Calu3 (cell line): ENCODE data around the gene TTC28. TPM values are rescaled to one million over a fixed set of nuclear protein-coding genes. Genes with fewer than 3 reads are reported as not detected.

Source experiments
- BruUV-seq: library from RNA; stranded (reverse); fragments of 400-500 nt; replicated peaks from 2 replicates; lab custom pipeline; 2021; lab: Mats Ljungman, UMichigan
- CTCF ChIA-PET: fragments of 300-600 bp; sonication (Branson Sonifier 250); formaldehyde crosslinking; loops from one replicate; lab custom pipeline; 2022; ENCODE audit warnings: antibody characterized with exemption; lab: Charles Lee
- DNase-seq: peaks from one replicate; pipeline ENCODE4 v3.0.0; 2022
- H3K27ac Mint-ChIP-seq: one replicate; pipeline ENCODE4 v1.8.0; 2022; ENCODE audit warnings: mixed read lengths; ENCODE audit not compliant: unreplicated experiment
- H3K27me3 Mint-ChIP-seq: one replicate; pipeline ENCODE4 v1.8.0; 2022; ENCODE audit warnings: mixed read lengths; ENCODE audit not compliant: unreplicated experiment
- H3K36me3 Mint-ChIP-seq: one replicate; pipeline ENCODE4 v1.8.0; 2022; ENCODE audit warnings: mild to moderate bottlenecking, moderate library complexity, mixed read lengths; ENCODE audit not compliant: insufficient read depth, unreplicated experiment
- H3K4me1 Mint-ChIP-seq: one replicate; pipeline ENCODE4 v1.8.0; 2022; ENCODE audit warnings: mild to moderate bottlenecking, low read depth, mixed read lengths; ENCODE audit not compliant: unreplicated experiment
- H3K4me3 Mint-ChIP-seq: one replicate; pipeline ENCODE4 v1.8.0; 2022; ENCODE audit warnings: mild to moderate bottlenecking, low read depth, moderate library complexity, mixed read lengths; ENCODE audit not compliant: unreplicated experiment
- H3K9me3 Mint-ChIP-seq: one replicate; pipeline ENCODE4 v1.8.0; 2022; ENCODE audit warnings: low read depth, mixed read lengths; ENCODE audit not compliant: unreplicated experiment
- CTCF ChIP-seq: fragments of 200-600 bp; IDR thresholded peaks from one replicate; pipeline ENCODE4 v1.8.0; 2022; ENCODE audit warnings: antibody characterized with exemption; ENCODE audit not compliant: unreplicated experiment
- intact Hi-C: fragments of 100-400 bp; cut with micrococcal nuclease; formaldehyde crosslinking; loops from one replicate; pipeline ENCODE4 v1.10.0; 2022; ENCODE audit not compliant: unreplicated experiment
- total RNA-seq: library from RNA; stranded (reverse); gene quantifications from 2 replicates; pipeline ENCODE4 v1.2.3, GENCODE V29; 2022

Gene TTC28
- total RNA-seq, 1 experiment from 2014 or later, result 5.2 TPM

GRCh38 chr22:28151151-28151816 is 528.4 kb downstream of the TTC28 start:
- H3K4me3 Mint-ChIP-seq, result no peak overlapping the region
- H3K27me3 Mint-ChIP-seq, result peaks cover 34% of the 10 kb centered on the region
- CTCF ChIA-PET, result interaction anchor here (0.7 kb wide), 1 partner anchor 38 kb away, joined by 3 read pairs; no protein-coding TSS in a partner anchor
- H3K36me3 Mint-ChIP-seq, result no peaks in the 10 kb centered on the region
- H3K9me3 Mint-ChIP-seq, result no peaks in the 10 kb centered on the region
- DNase-seq, result no peak
- BruUV-seq, result no TSS peak
- intact Hi-C loops, result no loop called here
- H3K27ac Mint-ChIP-seq, result no peak overlapping the region
- H3K4me1 Mint-ChIP-seq, result no peaks in the 10 kb centered on the region
- TF ChIP-seq CTCF, result no peak

- no peaks in the 10 kb centered on the region for H3K9me3 Mint-ChIP-seq
- H3K27me3 Mint-ChIP-seq, result peaks cover 34% of the 10 kb centered on the region
- H3K36me3 Mint-ChIP-seq, result no peaks in the 10 kb centered on the region
- BruUV-seq, result no TSS peak
- no peak for TF ChIP-seq CTCF
- H3K4me1 Mint-ChIP-seq, result no peaks in the 10 kb centered on the region
- intact Hi-C loops, result no loop called here
- no peak overlapping the region for H3K27ac Mint-ChIP-seq
- no peak for DNase-seq
- CTCF ChIA-PET, result interaction anchor here (1.0 kb wide), 1 partner anchor 19 kb away, joined by 3 read pairs; no protein-coding TSS in a partner anchor
- no peak overlapping the region for H3K4me3 Mint-ChIP-seq
Observed at GRCh38 chr22:28148816-28149465, 530.7 kb downstream of the TTC28 start.

GRCh38 chr22:28147401-28147800 is 532.2 kb downstream of the TTC28 start:
- no peaks in the 10 kb centered on the region for H3K4me1 Mint-ChIP-seq
- no peak overlapping the region for H3K27ac Mint-ChIP-seq
- CTCF ChIA-PET, result no interaction called here
- H3K9me3 Mint-ChIP-seq, result no peaks in the 10 kb centered on the region
- TF ChIP-seq CTCF, result no peak
- peaks cover 50% of the 10 kb centered on the region for H3K27me3 Mint-ChIP-seq
- H3K4me3 Mint-ChIP-seq, result no peak overlapping the region
- no TSS peak for BruUV-seq
- no peaks in the 10 kb centered on the region for H3K36me3 Mint-ChIP-seq
- no peak for DNase-seq
- intact Hi-C loops, result no loop called here

GRCh38 chr22:28146401-28147314 is 533.0 kb downstream of the TTC28 start:
- Mint-ChIP-seq H3K27me3 (peaks cover 57% of the 10 kb centered on the region), H3K4me3 (no peak overlapping the region), H3K9me3 (no peaks in the 10 kb centered on the region), H3K27ac (no peak overlapping the region), H3K36me3 (no peaks in the 10 kb centered on the region), H3K4me1 (no peaks in the 10 kb centered on the region)
- TF ChIP-seq CTCF, result no peak
- intact Hi-C loops, result no loop called here
- CTCF ChIA-PET, result interaction anchor here (1.2 kb wide), 1 partner anchor 13 kb away, joined by 3 read pairs; no protein-coding TSS in a partner anchor
- DNase-seq, result no peak
- no TSS peak for BruUV-seq
